Measurements from ENCODE around the gene LGALS12. TPM values are rescaled to one million over a fixed set of nuclear protein-coding genes. Genes with fewer than 3 reads are reported as not detected.
"Not testable (repeated sequence)": the region's sequence is repeated elsewhere in the genome, so short reads cannot be mapped to it uniquely, and the experiment has no call there.

Gene LGALS12
- total RNA-seq, 1 donor from 2014 or later, result not detected

- Mint-ChIP-seq H3K4me3 (ENCODE audit: unreplicated experiment) (no peak overlapping the region), H3K27ac (ENCODE audit: unreplicated experiment) (no peak overlapping the region), H3K9me3 (ENCODE audit: unreplicated experiment) (peaks cover 4% of the 10 kb centered on the region), H3K27me3 (ENCODE audit: unreplicated experiment) (peaks cover 4% of the 10 kb centered on the region), H3K36me3 (ENCODE audit: unreplicated experiment) (no peaks in the 10 kb centered on the region), H3K4me1 (ENCODE audit: low read depth, unreplicated experiment) (peaks cover 19% of the 10 kb centered on the region)
- no peak for TF ChIP-seq CTCF (IDR thresholded peaks at IDR 0.05; ENCODE audit: partially characterized antibody, unreplicated experiment)
- no peak for DNase-seq
Measured at GRCh38 chr11:63543711-63544110, 37.8 kb downstream of the LGALS12 start.

GRCh38 chr11:63547061-63547460 is 41.2 kb downstream of the LGALS12 start:
- peaks cover 4% of the 10 kb centered on the region for H3K9me3 Mint-ChIP-seq (ENCODE audit: unreplicated experiment)
- no peak overlapping the region for H3K4me3 Mint-ChIP-seq (ENCODE audit: unreplicated experiment)
- no peak for TF ChIP-seq CTCF (IDR thresholded peaks at IDR 0.05; ENCODE audit: partially characterized antibody, unreplicated experiment)
- H3K36me3 Mint-ChIP-seq (ENCODE audit: unreplicated experiment), result no peaks in the 10 kb centered on the region
- H3K27ac Mint-ChIP-seq (ENCODE audit: unreplicated experiment), result no peak overlapping the region
- peaks cover 16% of the 10 kb centered on the region for H3K4me1 Mint-ChIP-seq (ENCODE audit: low read depth, unreplicated experiment)
- no peak for DNase-seq
- peaks cover 4% of the 10 kb centered on the region for H3K27me3 Mint-ChIP-seq (ENCODE audit: unreplicated experiment)

- no peak for DNase-seq
- H3K4me1 Mint-ChIP-seq (ENCODE audit: low read depth, unreplicated experiment), result peaks cover 16% of the 10 kb centered on the region
Measured at GRCh38 chr11:63548178-63548577, 42.3 kb downstream of the LGALS12 start.

GRCh38 chr11:63549411-63549810 is 43.5 kb downstream of the LGALS12 start:
- no peak overlapping the region for H3K4me3 Mint-ChIP-seq (ENCODE audit: unreplicated experiment)
- DNase-seq, result no peak
- no peak overlapping the region for H3K27ac Mint-ChIP-seq (ENCODE audit: unreplicated experiment)
- no peaks in the 10 kb centered on the region for H3K36me3 Mint-ChIP-seq (ENCODE audit: unreplicated experiment)
- TF ChIP-seq CTCF (IDR thresholded peaks at IDR 0.05; ENCODE audit: partially characterized antibody, unreplicated experiment), result no peak
- H3K9me3 Mint-ChIP-seq (ENCODE audit: unreplicated experiment), result peaks cover 4% of the 10 kb centered on the region
- H3K4me1 Mint-ChIP-seq (ENCODE audit: low read depth, unreplicated experiment), result peaks cover 16% of the 10 kb centered on the region
- H3K27me3 Mint-ChIP-seq (ENCODE audit: unreplicated experiment), result peaks cover 3% of the 10 kb centered on the region

More at GRCh38 chr11:63548178-63548577, 42.3 kb downstream of the LGALS12 start:
- TF ChIP-seq CTCF (IDR thresholded peaks at IDR 0.05; ENCODE audit: partially characterized antibody, unreplicated experiment), result no peak
- H3K27ac Mint-ChIP-seq (ENCODE audit: unreplicated experiment), result no peak overlapping the region
- H3K9me3 Mint-ChIP-seq (ENCODE audit: unreplicated experiment), result peaks cover 4% of the 10 kb centered on the region
- peaks cover 3% of the 10 kb centered on the region for H3K27me3 Mint-ChIP-seq (ENCODE audit: unreplicated experiment)
- H3K36me3 Mint-ChIP-seq (ENCODE audit: unreplicated experiment), result no peaks in the 10 kb centered on the region
- no peak overlapping the region for H3K4me3 Mint-ChIP-seq (ENCODE audit: unreplicated experiment)

GRCh38 chr11:63550156-63550700 is 44.3 kb downstream of the LGALS12 start:
- H3K4me1 Mint-ChIP-seq (ENCODE audit: low read depth, unreplicated experiment), result peaks cover 19% of the 10 kb centered on the region
- H3K36me3 Mint-ChIP-seq (ENCODE audit: unreplicated experiment); DNase-seq; H3K27ac Mint-ChIP-seq (ENCODE audit: unreplicated experiment); H3K27me3 Mint-ChIP-seq (ENCODE audit: unreplicated experiment); H3K4me3 Mint-ChIP-seq (ENCODE audit: unreplicated experiment); H3K9me3 Mint-ChIP-seq (ENCODE audit: unreplicated experiment): not testable (repeated sequence)

All from glutamatergic neuron (in vitro differentiated cells).